Tracheal epithelial cell (primary cell): ENCODE measurements around the gene PRR23A. TPM values are rescaled to one million over a fixed set of nuclear protein-coding genes. Genes with fewer than 3 reads are reported as not detected.

Experiments used
- total RNA-seq: library from RNA; depleted of rRNA; stranded (reverse); fragments of >200 nt; gene quantifications from 2 replicates; pipeline ENCODE4 v1.2.1, GENCODE V29; 2014

The PRR23A gene
- not detected in 2 replicates for total RNA-seq

GRCh38 chr3:139006051-139006716, at the start of gene PRR23A:
TSS of gene PRR23A (minus strand) at chr3:139006268. CDS start at chr3:139006268, 0 bp downstream.

GRCh38 chr3:139044366-139045210, 38.5 kb upstream of the PRR23A start, which contains the start of gene PRR23C:
TSS of gene PRR23C (minus strand) at chr3:139044892. CDS start at chr3:139044620, 272 bp downstream.

GRCh38 chr3:139020868-139021234, 14.8 kb upstream of the PRR23A start, which contains the start of gene PRR23B:
TSS of gene PRR23B (minus strand) at chr3:139020926. CDS start at chr3:139020661, 265 bp downstream.

Other genes starting within 250 kb of the PRR23A start
- 13.0 and 15.3 TPM in 2 replicates for gene PIK3CB, start 171.3 kb downstream of the PRR23A start, total RNA-seq
- gene FOXL2, start 59.1 kb downstream of the PRR23A start, total RNA-seq = 0.24 TPM in 1 of 2 replicates, not detected in the other
- gene FOXL2NB, start 59.1 kb downstream of the PRR23A start, total RNA-seq = 0.96 TPM in 1 of 2 replicates, not detected in the other
- gene PRR23B, start 14.7 kb upstream of the PRR23A start, total RNA-seq = not detected in 2 replicates
- gene PRR23C, start 38.6 kb upstream of the PRR23A start, total RNA-seq = not detected in 2 replicates